Measurements from ENCODE around the gene PHKA2. TPM values are rescaled to one million over a fixed set of nuclear protein-coding genes. Genes with fewer than 3 reads are reported as not detected.

PHKA2 gene
- total and polyA plus RNA-seq, 2 of the 4 experiments (the other 2 are of a cell fraction): 10.0 to 21.5 TPM

DNA sequence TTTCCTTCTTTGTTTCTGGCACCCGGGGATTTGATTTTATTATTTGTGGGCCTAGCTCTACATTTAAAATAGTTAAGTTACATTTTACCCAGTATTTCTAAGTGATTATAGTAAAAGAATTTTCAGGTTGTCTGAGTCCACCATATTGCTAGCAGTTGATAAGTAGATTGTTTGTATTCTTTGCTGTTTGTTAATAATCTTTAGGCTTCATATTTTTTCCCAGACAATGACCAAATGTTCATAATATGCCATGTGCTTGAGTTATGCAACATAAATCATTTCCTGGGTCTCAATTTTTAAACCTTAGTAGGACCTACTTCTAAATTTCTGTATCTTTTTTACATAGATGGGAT is 127.3 kb downstream of the PHKA2 start:
- no peaks in the 10 kb centered on the region for H3K79me1 ChIP-seq (ENCODE audit: low read depth in 1 of 2, low read length in 2 of 2)
- no peak overlapping the region for H3K4ac ChIP-seq (ENCODE audit: low read depth, low read length)
- no peak overlapping the region for H2AK9ac ChIP-seq (replicated peaks; ENCODE audit: low read depth, low read length, poor library complexity)
- in situ Hi-C loops (cut with MboI; ENCODE audit: low sequenced_read_pairs) (no loop called here), dilution Hi-C loops (cut with HindIII; ENCODE audit: low sequenced_read_pairs, unreplicated experiment) (no loop called here), intact Hi-C loops (cut with micrococcal nuclease) (no loop called here)
- no peaks in the 10 kb centered on the region for H3K4me1 ChIP-seq (ENCODE audit: control insufficient read depth, insufficient read depth, low read length)
- WGBS, 2 experiments (ENCODE audit: extremely low coverage in 2 of 2, insufficient read length in 1 of 2): no CpG with 5 or more reads among the region's 1 CpG
- DNase-seq: no peak
- BruUV-seq (replicated peaks): no TSS peak
- H4K8ac ChIP-seq (ENCODE audit: low read depth in 2 of 2, low read length in 2 of 2): no peak overlapping the region
- H2AK5ac ChIP-seq (ENCODE audit: low read depth, low read length): no peak overlapping the region
- no peak overlapping the region for H2BK15ac ChIP-seq (ENCODE audit: low read depth, low read length)
- H2BK120ac ChIP-seq (ENCODE audit: low read depth, low read length): no peak overlapping the region
- H2AFZ ChIP-seq (replicated peaks; ENCODE audit: low read length, poor library complexity): no peak overlapping the region
- no peak overlapping the region for H3K14ac ChIP-seq (replicated peaks; ENCODE audit: low read depth, low read length)
- H4K91ac ChIP-seq (ENCODE audit: insufficient read depth, low read depth, low read length): no peak overlapping the region
- H3K36me3 ChIP-seq (ENCODE audit: control insufficient read depth, insufficient read depth, low read length): no peaks in the 10 kb centered on the region
- no peak for ATAC-seq (ENCODE audit: low read depth)
- ChIA-PET CTCF (interaction anchor here (0.6 kb wide), 1 partner anchor 460 kb away, joined by 3 read pairs; no protein-coding TSS in a partner anchor), POLR2A (ENCODE audit: unreplicated experiment) (no interaction called here)
- H3K18ac ChIP-seq (ENCODE audit: low read depth, low read length): no peak overlapping the region
- no peak overlapping the region for H2BK5ac ChIP-seq (ENCODE audit: low read depth, low read length, poor library complexity, severe bottlenecking)
- H3K9me3 ChIP-seq (ENCODE audit: control insufficient read depth, insufficient read depth, low read length): no peaks in the 10 kb centered on the region
- H3K9ac ChIP-seq (ENCODE audit: low read depth, low read length): no peak overlapping the region
- TF ChIP-seq CHD1 (IDR thresholded peaks at IDR 0.05; ENCODE audit: low read depth, low read length): no peak
- no peak for TF ChIP-seq RFX5 (IDR thresholded peaks at IDR 0.05; ENCODE audit: low read depth, low read length)
- TF ChIP-seq, protein P1, sequence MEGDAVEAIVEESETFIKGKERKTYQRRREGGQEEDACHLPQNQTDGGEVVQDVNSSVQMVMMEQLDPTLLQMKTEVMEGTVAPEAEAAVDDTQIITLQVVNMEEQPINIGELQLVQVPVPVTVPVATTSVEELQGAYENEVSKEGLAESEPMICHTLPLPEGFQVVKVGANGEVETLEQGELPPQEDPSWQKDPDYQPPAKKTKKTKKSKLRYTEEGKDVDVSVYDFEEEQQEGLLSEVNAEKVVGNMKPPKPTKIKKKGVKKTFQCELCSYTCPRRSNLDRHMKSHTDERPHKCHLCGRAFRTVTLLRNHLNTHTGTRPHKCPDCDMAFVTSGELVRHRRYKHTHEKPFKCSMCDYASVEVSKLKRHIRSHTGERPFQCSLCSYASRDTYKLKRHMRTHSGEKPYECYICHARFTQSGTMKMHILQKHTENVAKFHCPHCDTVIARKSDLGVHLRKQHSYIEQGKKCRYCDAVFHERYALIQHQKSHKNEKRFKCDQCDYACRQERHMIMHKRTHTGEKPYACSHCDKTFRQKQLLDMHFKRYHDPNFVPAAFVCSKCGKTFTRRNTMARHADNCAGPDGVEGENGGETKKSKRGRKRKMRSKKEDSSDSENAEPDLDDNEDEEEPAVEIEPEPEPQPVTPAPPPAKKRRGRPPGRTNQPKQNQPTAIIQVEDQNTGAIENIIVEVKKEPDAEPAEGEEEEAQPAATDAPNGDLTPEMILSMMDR (conservative IDR thresholded peaks at IDR 0.05; ENCODE audit: low read depth, low read length): no peak
- no peak for TF ChIP-seq RCOR1 (IDR thresholded peaks at IDR 0.05; ENCODE audit: insufficient replicate concordance, low read length)
- TF ChIP-seq, protein P2, sequence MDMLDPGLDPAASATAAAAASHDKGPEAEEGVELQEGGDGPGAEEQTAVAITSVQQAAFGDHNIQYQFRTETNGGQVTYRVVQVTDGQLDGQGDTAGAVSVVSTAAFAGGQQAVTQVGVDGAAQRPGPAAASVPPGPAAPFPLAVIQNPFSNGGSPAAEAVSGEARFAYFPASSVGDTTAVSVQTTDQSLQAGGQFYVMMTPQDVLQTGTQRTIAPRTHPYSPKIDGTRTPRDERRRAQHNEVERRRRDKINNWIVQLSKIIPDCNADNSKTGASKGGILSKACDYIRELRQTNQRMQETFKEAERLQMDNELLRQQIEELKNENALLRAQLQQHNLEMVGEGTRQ (IDR thresholded peaks at IDR 0.05; ENCODE audit: low read depth, low read length): no peak
- TF ChIP-seq BHLHE40 (IDR thresholded peaks at IDR 0.05; ENCODE audit: low read depth, low read length): no peak
- no peak for TF ChIP-seq MXI1 (IDR thresholded peaks at IDR 0.05; ENCODE audit: borderline replicate concordance, low read depth, low read length)
- TF ChIP-seq POLR2A (IDR thresholded peaks at IDR 0.05; ENCODE audit: low read depth, low read length): no peak
- TF ChIP-seq, protein P3, sequence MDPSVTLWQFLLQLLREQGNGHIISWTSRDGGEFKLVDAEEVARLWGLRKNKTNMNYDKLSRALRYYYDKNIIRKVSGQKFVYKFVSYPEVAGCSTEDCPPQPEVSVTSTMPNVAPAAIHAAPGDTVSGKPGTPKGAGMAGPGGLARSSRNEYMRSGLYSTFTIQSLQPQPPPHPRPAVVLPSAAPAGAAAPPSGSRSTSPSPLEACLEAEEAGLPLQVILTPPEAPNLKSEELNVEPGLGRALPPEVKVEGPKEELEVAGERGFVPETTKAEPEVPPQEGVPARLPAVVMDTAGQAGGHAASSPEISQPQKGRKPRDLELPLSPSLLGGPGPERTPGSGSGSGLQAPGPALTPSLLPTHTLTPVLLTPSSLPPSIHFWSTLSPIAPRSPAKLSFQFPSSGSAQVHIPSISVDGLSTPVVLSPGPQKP (IDR thresholded peaks at IDR 0.05; ENCODE audit: borderline replicate concordance, low read depth, low read length): no peak
- TF ChIP-seq FOS (IDR thresholded peaks at IDR 0.05; ENCODE audit: low read depth, low read length): no peak
- TF ChIP-seq SMC3 (IDR thresholded peaks at IDR 0.05; ENCODE audit: low read depth, low read length): no peak
- no peak for TF ChIP-seq RAD21 (IDR thresholded peaks at IDR 0.05; ENCODE audit: low read length)
- no peak for TF ChIP-seq NFE2L2 (IDR thresholded peaks at IDR 0.05; ENCODE audit: low read depth, low read length)
- no peak for TF ChIP-seq MAZ (IDR thresholded peaks at IDR 0.05; ENCODE audit: borderline replicate concordance, low read depth, low read length)
- TF ChIP-seq MAFK (IDR thresholded peaks at IDR 0.05; ENCODE audit: low read depth, low read length): no peak
- no peak for TF ChIP-seq CEBPB (IDR thresholded peaks at IDR 0.05; ENCODE audit: low read depth, low read length)
- no peak overlapping the region for H3K27ac ChIP-seq (ENCODE audit: insufficient read depth, low read length)
- no peaks in the 10 kb centered on the region for H3K27me3 ChIP-seq (ENCODE audit: control insufficient read depth, insufficient read depth, low read length)
- H4K5ac ChIP-seq (ENCODE audit: low read depth, low read length): no peak overlapping the region
- H3K4me2 ChIP-seq (ENCODE audit: low read depth, low read length): no peak overlapping the region
- no peak overlapping the region for H3K56ac ChIP-seq (ENCODE audit: extremely low read depth, insufficient read depth, low read length)
- H3K4me3 ChIP-seq (ENCODE audit: insufficient read depth, low read depth, low read length): no peak overlapping the region
- no peaks in the 10 kb centered on the region for H3K9me1 ChIP-seq (ENCODE audit: insufficient read depth, low read length)
- H2BK20ac ChIP-seq (ENCODE audit: low read depth, low read length): no peak overlapping the region
- no peaks in the 10 kb centered on the region for H4K20me1 ChIP-seq (ENCODE audit: insufficient read depth, low read length)
- H3K23ac ChIP-seq (ENCODE audit: low read depth, low read length): no peak overlapping the region
